HG03095 (cell line): ENCODE data around the gene ASIC3.
A peak's percentile ranks its signal among the peaks of the same experiment; 100 is the strongest.

ENCODE experiments used
- ATAC-seq: cut with Tn5 transposase; IDR thresholded peaks from one replicate; pipeline ENCODE4 v1.9.1; 2021; ENCODE audit warnings: moderate library complexity; ENCODE audit not compliant: unreplicated experiment

ASIC3 gene

DNA sequence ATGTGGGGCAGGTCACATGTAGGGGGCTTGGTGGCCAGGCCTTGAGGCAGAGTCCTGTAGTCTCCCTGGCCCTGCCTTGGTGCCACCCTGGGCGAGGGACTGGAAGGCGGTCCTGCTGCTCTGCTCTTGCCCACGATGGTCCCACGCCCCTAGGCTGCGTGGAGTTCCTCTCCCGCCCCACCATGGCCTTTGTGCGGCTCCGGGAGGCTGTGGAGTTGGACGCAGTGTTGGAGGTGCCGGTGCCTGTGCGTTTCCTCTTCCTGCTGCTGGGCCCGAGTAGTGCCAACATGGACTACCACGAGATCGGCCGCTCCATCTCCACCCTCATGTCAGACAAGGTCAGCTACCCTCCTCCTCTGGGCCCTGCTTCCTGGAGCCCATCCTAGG lies 22.2 kb downstream of the ASIC3 start:
- no peak for ATAC-seq

- no peak for ATAC-seq
These were observed 22.9 kb downstream of the ASIC3 start for GRCh38 chr7:151071032-151071866.

DNA sequence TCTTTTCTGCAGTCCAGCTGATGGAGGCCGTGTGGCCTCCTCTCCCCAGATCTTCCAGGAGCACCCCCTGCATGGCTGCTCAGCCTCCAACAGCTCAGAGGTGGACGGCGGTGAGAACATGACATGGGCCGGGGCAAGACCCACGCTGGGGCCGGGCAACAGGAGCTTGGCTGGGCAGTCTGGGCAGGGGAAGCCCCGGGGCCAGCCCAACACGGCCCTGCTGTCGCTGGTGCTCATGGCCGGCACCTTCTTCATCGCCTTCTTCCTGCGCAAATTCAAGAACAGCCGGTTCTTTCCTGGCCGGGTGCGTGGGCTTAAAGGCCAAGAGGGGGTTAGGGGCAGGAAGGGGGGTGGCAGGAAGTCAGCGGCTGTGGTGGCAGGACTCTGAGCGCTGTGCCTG lies 25.7 kb downstream of the ASIC3 start:
- no peak for ATAC-seq

GRCh38 chr7:151074817-151075661 lies 26.7 kb downstream of the ASIC3 start:
- no peak for ATAC-seq

- no peak for ATAC-seq
These were observed 27.3 kb downstream of the ASIC3 start for GRCh38 chr7:151075662-151075971.

DNA sequence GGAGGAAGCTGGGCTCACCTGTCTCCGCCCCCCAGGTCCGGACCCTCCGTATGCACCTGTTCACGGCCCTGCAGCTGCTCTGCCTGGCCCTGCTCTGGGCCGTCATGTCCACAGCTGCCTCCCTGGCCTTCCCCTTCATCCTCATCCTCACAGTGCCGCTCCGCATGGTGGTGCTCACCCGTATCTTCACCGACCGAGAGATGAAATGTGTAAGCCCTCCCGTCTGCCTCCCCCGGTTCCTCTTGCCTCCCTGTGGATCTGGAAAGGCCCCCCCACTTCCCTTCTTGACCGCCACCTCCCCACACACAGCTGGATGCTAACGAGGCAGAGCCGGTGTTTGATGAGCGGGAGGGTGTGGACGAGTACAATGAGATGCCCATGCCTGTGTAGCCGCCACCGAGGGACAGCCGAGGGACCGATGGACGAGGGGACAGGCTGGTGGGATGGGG lies 27.7 kb downstream of the ASIC3 start:
- no peak for ATAC-seq

GRCh38 chr7:151076863-151077704 lies 28.8 kb downstream of the ASIC3 start:
- ATAC-seq, result no peak

- no peak for ATAC-seq
These were observed 29.4 kb downstream of the ASIC3 start for GRCh38 chr7:151077705-151078232.

- no peak for ATAC-seq
These were observed 30.1 kb downstream of the ASIC3 start for GRCh38 chr7:151078233-151079040.

DNA sequence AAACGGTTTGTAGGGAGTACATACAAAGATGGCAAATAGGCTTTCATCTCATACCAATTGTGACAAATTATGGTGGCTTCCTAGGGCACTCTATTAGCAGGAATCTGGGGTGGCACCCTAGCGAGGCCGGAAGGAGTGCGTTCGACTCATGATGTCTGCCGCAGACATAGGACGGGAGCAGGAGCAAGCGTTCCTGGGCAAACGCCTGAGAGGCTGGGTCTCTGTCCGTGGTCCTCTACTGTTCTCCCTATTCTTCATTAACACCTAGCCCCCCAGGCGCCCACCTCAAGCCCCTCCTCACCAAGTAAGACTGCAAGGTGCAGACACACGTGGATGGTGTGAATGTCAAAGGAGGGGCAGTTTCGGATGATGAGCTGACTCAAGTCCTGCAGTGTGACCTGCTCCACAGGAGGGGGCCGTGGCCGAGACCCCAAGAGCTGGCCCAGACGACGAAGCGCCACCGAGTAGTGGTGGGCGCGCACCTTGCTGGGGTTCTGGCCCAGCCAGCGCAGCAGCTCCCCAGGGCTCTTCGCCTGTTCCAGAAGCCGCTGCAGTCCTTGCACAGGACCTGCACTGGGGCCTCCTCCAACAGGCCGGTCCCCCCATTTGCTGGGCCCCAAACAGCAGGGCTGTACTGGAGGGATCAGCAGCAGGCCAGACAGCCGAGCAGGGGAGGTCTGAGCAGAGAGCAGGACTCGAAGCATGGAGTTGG lies 31.0 kb downstream of the ASIC3 start:
- no peak for ATAC-seq

GRCh38 chr7:151080067-151080521 lies 31.8 kb downstream of the ASIC3 start:
- ATAC-seq, result no peak

DNA sequence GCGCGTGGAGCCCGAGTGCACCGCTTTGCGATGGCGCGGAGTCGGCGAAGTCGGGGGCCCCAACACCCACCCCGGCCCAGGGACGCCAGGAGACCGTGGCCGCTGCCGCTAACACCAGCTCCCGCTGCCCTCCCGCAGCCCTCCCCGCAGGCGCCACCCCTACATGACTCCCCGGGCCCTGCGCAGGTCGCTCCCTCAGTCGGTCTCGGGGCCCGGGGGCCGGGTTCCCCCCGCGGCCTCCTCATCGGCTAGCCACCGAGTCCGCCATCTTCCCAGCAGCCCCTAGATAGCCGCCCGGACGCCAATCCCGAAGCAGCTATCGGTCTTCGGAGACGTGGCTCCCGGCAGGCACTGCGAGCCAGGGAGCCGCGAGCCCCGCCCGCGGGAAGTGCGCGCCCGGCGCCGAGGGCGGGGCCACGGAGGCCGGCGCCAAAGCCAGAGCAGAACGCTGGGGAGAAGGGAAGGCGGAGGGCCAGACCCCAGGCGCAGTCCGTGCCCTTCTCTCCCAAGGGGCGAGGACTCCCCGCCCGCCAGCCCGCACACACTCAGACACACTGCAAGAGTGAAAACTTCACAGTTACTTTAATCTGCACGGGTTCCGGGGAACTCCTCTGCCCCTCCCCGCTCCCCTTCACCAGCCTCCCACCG lies 32.3 kb downstream of the ASIC3 start, which contains the start of gene FASTK:
TSS of gene FASTK (minus strand) at position 288 of the 648 bp plus-strand sequence. CDS start at position 245, 43 bp downstream.
- ATAC-seq, result peak; percentile 73

DNA sequence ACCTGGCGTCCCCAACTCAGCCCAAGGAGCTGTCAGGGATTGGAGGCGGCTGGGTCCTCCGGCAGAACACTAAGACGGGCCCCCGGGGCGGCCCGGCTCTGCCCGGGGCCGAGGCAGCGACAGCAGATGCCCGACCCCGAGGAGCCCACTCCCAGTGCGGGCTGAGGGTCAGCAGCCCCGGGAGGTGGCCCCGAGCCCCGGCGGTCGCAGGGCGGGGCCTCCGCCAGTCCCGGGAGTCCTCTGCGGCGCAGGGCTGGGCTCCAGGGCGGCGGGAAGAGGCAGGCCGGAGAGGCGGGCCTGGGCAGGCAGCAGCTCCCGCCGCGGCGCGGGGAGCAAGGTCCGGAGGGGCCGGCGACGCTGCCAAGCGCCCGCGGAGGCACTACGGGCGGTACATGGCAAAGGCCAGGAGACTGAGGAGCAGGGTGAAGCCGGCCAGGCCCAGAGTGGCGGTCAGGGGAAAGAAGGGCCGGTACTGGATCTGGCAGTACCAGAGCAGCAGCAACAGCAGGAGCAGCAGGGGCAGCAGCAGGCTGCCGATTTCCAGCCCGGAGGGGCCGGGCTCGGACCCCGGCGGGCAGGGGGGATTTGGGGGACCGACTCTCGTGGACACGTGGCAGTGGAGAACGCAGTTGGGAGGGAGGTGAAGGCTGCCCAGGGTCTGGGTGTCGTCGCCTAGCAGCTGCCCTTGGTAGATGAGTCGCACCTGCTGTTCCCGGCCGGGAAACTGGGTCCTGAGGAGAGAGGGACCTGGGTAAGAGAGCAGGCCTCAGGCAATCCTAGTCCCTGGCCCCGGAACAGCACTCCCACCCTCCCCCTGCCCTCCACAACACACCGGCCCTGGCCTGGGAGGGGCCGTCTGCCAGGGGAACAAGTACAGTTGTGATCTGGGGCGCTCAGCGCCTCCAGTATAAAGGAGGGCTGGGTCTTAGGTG lies 33.1 kb downstream of the ASIC3 start:
- ATAC-seq, result no peak

- no peak for ATAC-seq
These were observed 34.1 kb downstream of the ASIC3 start for GRCh38 chr7:151082141-151083070.

- ATAC-seq, result peak; percentile 44
These were observed 34.9 kb downstream of the ASIC3 start, which contains the start of gene TMUB1 for GRCh38 chr7:151083071-151083823. Gene TMUB1 (minus strand): TSS chr7:151083493. CDS start chr7:151082563, 930 bp downstream.

GRCh38 chr7:151083824-151084160 lies 35.5 kb downstream of the ASIC3 start:
- no peak for ATAC-seq
